SK-N-SH (cell line): ENCODE data around the gene TNRC6B. TPM values are rescaled to one million over a fixed set of nuclear protein-coding genes. Genes with fewer than 3 reads are reported as not detected.
A peak's percentile ranks its signal among the peaks of the same experiment; 100 is the strongest.

Source experiments
- CTCF ChIA-PET: fragments of 300-600, 350-600 bp; formaldehyde crosslinking; extraction: SDS; loops from one replicate; lab custom pipeline; 2021; lab: Yijun Ruan, JAX
- POLR2A ChIA-PET: fragments of 350-600 bp; sonication (Branson Sonifier 250); formaldehyde crosslinking; extraction: SDS; loops from one replicate; lab custom pipeline; 2020; ENCODE audit warnings: antibody characterized with exemption, inconsistent platforms; lab: Yijun Ruan, JAX
- DNase-seq: peaks from one replicate; pipeline ENCODE4 v3.0.0; 2012
- H2AFZ ChIP-seq: fragments of 200-600 bp; sonication (generic); 2 replicates; pipeline ENCODE4 v1.8.1; 2016; ENCODE audit warnings: antibody characterized with exemption, mild to moderate bottlenecking, low read depth
- H3F3A ChIP-seq: fragments of 200-600 bp; sonication (generic); replicated peaks from 2 replicates; pipeline ENCODE3; 2016; ENCODE audit warnings: antibody characterized with exemption, mild to moderate bottlenecking; ENCODE audit not compliant: insufficient read depth
- H3K27ac ChIP-seq, 2 experiments: fragments of 200-500 bp in 1 of 2; fragments of 200-600 bp in 1 of 2; sonication (Bioruptor generic) in 1 of 2; sonication (generic), shearing (Covaris generic) in 1 of 2; 2 replicates each; pipeline versions ENCODE4 v1.5.1 to v1.6.1; 2014 to 2016; ENCODE audit warnings: low read depth in 2 of 2, inconsistent platforms in 1 of 2, low read length in 1 of 2, mild to moderate bottlenecking in 1 of 2, mixed read lengths in 1 of 2
- H3K27me3 ChIP-seq: fragments of 200-600 bp; sonication (generic), shearing (Covaris generic); 2 replicates; pipeline ENCODE4 v1.6.1; 2016; ENCODE audit warnings: mixed run types; ENCODE audit not compliant: insufficient read depth
- H3K36me3 ChIP-seq, 2 experiments: fragments of 200-500 bp in 1 of 2; fragments of 200-600 bp in 1 of 2; sonication (Bioruptor generic) in 1 of 2; sonication (generic) in 1 of 2; replicated peaks in 1 of 2; 2 replicates each; pipeline versions ENCODE3 to v1.5.1; 2014 to 2016; ENCODE audit warnings: low read length in 1 of 2, mild to moderate bottlenecking in 1 of 2; ENCODE audit not compliant: insufficient read depth in 2 of 2, control insufficient read depth in 1 of 2
- H3K4me1 ChIP-seq, 2 experiments: fragments of 200-500 bp in 1 of 2; fragments of 200-600 bp in 1 of 2; sonication (Bioruptor generic) in 1 of 2; sonication (generic), shearing (Covaris generic) in 1 of 2; 2 replicates each; pipeline versions ENCODE4 v1.5.1 to v1.6.1; 2014 to 2016; ENCODE audit warnings: low read depth in 1 of 2, low read length in 1 of 2, mixed run types in 1 of 2; ENCODE audit not compliant: insufficient read depth in 2 of 2, control insufficient read depth in 1 of 2
- H3K4me2 ChIP-seq: fragments of 200-600 bp; sonication (generic), shearing (Covaris generic); 2 replicates; pipeline ENCODE4 v1.6.1; 2017; ENCODE audit warnings: mixed run types
- H3K4me3 ChIP-seq, 2 experiments: fragments of 200-500 bp in 1 of 2; fragments of 200-600 bp in 1 of 2; sonication (Bioruptor generic) in 1 of 2; sonication (generic), shearing (Covaris generic) in 1 of 2; 2 replicates each; pipeline versions ENCODE4 v1.5.1 to v1.8.1; 2014 to 2016; ENCODE audit warnings: low read depth in 2 of 2, inconsistent platforms in 1 of 2, low read length in 1 of 2, mild to moderate bottlenecking in 1 of 2, mixed read lengths in 1 of 2, moderate library complexity in 1 of 2
- H3K79me2 ChIP-seq: fragments of 200-600 bp; sonication (generic); 2 replicates; pipeline ENCODE4 v1.8.1; 2017; ENCODE audit warnings: mild to moderate bottlenecking; ENCODE audit not compliant: insufficient read depth
- H3K9ac ChIP-seq: fragments of 200-600 bp; sonication (generic); 2 replicates; pipeline ENCODE4 v1.6.1; 2017; ENCODE audit warnings: mixed run types
- H3K9me2 ChIP-seq: fragments of 200-600 bp; sonication (generic); 2 replicates; pipeline ENCODE4 v1.6.1; 2017; ENCODE audit warnings: mixed run types
- H3K9me3 ChIP-seq: fragments of 200-600 bp; sonication (generic); 2 replicates; pipeline ENCODE4 v1.6.1; 2017; ENCODE audit warnings: mixed run types, mild to moderate bottlenecking, moderate library complexity
- H4K20me1 ChIP-seq: fragments of 200-600 bp; sonication (generic); 2 replicates; pipeline ENCODE4 v1.6.1; 2017; ENCODE audit warnings: mild to moderate bottlenecking, mixed run types; ENCODE audit not compliant: insufficient read depth
- CHD2 ChIP-seq: fragments of 150-350 bp; IDR thresholded peaks from 2 replicates; pipeline ENCODE4 v1.6.1; 2018; ENCODE audit warnings: low read length; ENCODE audit not compliant: partially characterized antibody
- EP300 ChIP-seq, 2 experiments: IDR thresholded peaks; 2 replicates each; pipeline versions ENCODE4 v1.4.0 to v1.6.1; 2012; ENCODE audit warnings: borderline replicate concordance in 1 of 2, low read depth in 1 of 2, low read length in 1 of 2
- EZH2phosphoT487 ChIP-seq: fragments of 200-600 bp; sonication (generic); IDR thresholded peaks from 2 replicates; pipeline ENCODE4 v1.6.1; 2017; ENCODE audit warnings: low read depth, mixed run types, mild to moderate bottlenecking, antibody characterized with exemption, moderate library complexity, borderline replicate concordance
- FOSL2 ChIP-seq: IDR thresholded peaks from 2 replicates; pipeline ENCODE4 v1.4.0; 2012; ENCODE audit warnings: low read depth, mild to moderate bottlenecking, moderate library complexity, borderline replicate concordance
- JUND ChIP-seq: IDR thresholded peaks from 2 replicates; pipeline ENCODE4 v1.4.0; 2012
- NRF1 ChIP-seq: IDR thresholded peaks from 2 replicates; pipeline ENCODE4 v1.6.1; 2012; ENCODE audit warnings: low read depth, mild to moderate bottlenecking, low read length
- RAD21 ChIP-seq: IDR thresholded peaks from 2 replicates; pipeline ENCODE4 v1.6.1; 2012; ENCODE audit warnings: mild to moderate bottlenecking, low read length
- RFX5 ChIP-seq: IDR thresholded peaks from 2 replicates; pipeline ENCODE4 v1.6.1; 2012; ENCODE audit warnings: mild to moderate bottlenecking, improper control_type of control experiment, low read length
- SIN3A ChIP-seq: IDR thresholded peaks from 2 replicates; pipeline ENCODE4 v1.6.1; 2012; ENCODE audit warnings: low read depth, mild to moderate bottlenecking, low read length, moderate library complexity, borderline replicate concordance
- SMC3 ChIP-seq: IDR thresholded peaks from 2 replicates; pipeline ENCODE4 v1.6.1; 2012; ENCODE audit warnings: low read depth, low read length, improper control_type of control experiment
- TAF1 ChIP-seq: IDR thresholded peaks from 2 replicates; pipeline ENCODE4 v1.6.1; 2012; ENCODE audit warnings: low read depth, mild to moderate bottlenecking, low read length, moderate library complexity, borderline replicate concordance
- WGBS: methylation state at CpG from one replicate; pipeline ENCODE4 v1.1.6; 2017; ENCODE audit warnings: low lambda C conversion rate; 5-methylcytosine and 5-hydroxymethylcytosine counted together
- polyA plus RNA-seq, 3 experiments: library from polyadenylated mRNA; depleted of rRNA; stranded (reverse); fragments of >200 nt; gene quantifications; 2 replicates each; pipeline ENCODE4 v1.2.3, GENCODE V29; 2012
- TF ChIP-seq, protein P1 (sequence below): IDR thresholded peaks from 2 replicates; pipeline ENCODE4; 2012

TNRC6B gene
- polyA plus RNA-seq, 1 of the 3 experiments (the other 2 are of a cell fraction): 1.2 TPM

DNA sequence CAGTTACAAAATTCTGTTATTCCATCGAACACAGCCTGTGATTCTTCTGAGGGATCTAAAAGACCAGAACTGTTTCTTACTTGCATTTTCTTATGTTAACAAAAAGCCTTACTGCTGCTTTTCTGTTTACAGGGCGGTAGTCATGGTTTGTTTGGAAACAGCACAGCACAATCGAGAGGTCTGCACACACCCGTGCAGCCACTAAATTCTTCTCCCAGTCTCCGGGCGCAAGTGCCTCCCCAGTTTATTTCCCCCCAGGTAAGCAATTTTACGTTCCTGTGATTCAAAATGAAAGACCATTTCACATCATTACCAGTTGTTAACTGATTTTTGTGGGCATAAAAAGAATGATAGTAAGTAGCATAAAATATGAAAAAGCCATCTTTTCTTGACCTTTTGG lies 107.8 kb downstream of the TNRC6B start:
- Histone ChIP-seq H3K4me1 (peaks cover 0 to 5% of the 10 kb centered on the region in 2 experiments; a peak in 1 of 4 replicates), H3K36me3 (peaks cover 7 to 27% of the 10 kb centered on the region in 2 experiments), H4K20me1 (no peaks in the 10 kb centered on the region), H3K9ac (no peak overlapping the region), H3K79me2 (no peaks in the 10 kb centered on the region), H3F3A (no peaks in the 10 kb centered on the region), H3K27ac (no peak overlapping the region), H3K4me3 (no peak overlapping the region), H3K27me3 (no peaks in the 10 kb centered on the region), H3K9me3 (no peaks in the 10 kb centered on the region), H2AFZ (no peak overlapping the region), H3K4me2 (no peak overlapping the region), H3K9me2 (no peaks in the 10 kb centered on the region)
- ChIA-PET POLR2A (no interaction called here), CTCF (no interaction called here)
- 99% methylated on average over 7 of the region's 7 CpGs for WGBS
- DNase-seq: no peak
- TF ChIP-seq JUND (no peak), TAF1 (no peak), RAD21 (no peak), FOSL2 (no peak), NRF1 (no peak)

DNA sequence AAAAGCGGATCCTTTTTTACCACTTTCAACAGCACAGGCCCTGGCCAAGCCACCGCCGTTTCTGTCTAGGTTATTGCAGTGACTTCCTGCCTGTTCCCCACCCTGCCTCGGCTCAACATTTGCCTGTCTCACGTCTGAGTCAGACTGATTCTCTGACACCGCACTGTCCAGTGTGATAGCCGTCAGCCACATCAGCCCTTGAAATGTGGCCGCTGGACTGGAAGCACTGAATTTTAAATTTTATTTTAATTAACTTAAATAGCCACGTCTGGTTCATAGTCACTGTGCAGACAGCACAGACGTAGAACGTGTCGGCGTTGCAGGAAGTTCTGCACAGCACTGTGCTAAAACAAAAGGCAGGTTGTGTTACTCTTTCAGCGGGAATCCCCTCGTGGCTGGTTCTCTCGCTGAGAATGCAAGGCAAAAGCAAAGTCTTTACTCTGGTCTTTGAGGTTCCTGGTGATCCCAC lies 112.3 kb downstream of the TNRC6B start:
- CTCF ChIA-PET: no interaction called here
- peak overlapping the region in 1 of 2 experiments; percentile 15; a peak in 2 of 4 replicates for H3K27ac ChIP-seq

DNA sequence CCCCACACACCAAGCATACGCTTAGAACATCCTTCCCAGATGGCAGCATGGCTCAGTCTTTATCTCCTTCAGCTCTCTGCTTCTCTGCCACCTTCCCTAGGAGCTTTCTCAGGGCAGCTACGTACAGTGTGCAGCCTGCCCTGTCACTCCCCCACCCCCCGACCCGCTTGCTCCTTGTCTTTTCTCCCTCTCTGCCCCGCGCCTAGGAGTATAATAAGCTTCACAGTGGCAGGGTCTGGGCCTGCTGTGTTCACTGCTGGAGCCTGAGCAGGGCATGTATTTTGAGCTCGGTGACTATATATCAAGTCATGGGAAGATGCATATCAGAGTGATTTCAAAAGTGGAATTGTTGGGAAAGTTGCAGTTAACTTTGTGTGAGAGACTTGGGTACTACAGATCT lies 112.8 kb downstream of the TNRC6B start:
- no peak for DNase-seq
- Histone ChIP-seq H3K4me1 (peaks cover 0 to 5% of the 10 kb centered on the region in 2 experiments; a peak in 1 of 4 replicates), H3F3A (no peaks in the 10 kb centered on the region), H3K4me3 (no peak overlapping the region), H3K4me2 (no peak overlapping the region), H3K27ac (0 out of 4 replicates have a peak overlapping the region, but pooled peaks of 1 of the 2 experiments have one; percentile 15), H3K79me2 (no peaks in the 10 kb centered on the region), H3K27me3 (no peaks in the 10 kb centered on the region), H3K36me3 (peaks cover 0 to 14% of the 10 kb centered on the region in 2 experiments), H3K9me2 (no peaks in the 10 kb centered on the region), H3K9me3 (no peaks in the 10 kb centered on the region), H4K20me1 (no peaks in the 10 kb centered on the region), H3K9ac (no peak overlapping the region), H2AFZ (no peak overlapping the region)
- CTCF ChIA-PET: no interaction called here
- POLR2A ChIA-PET: interaction anchor here (0.6 kb wide), 1 partner anchor 661 kb away, joined by 3 read pairs; no protein-coding TSS in a partner anchor
- 91% methylated on average over 6 of the region's 7 CpGs for WGBS
- TF ChIP-seq EZH2phosphoT487 (no peak), TAF1 (no peak)

More for the DNA sequence above, 112.3 kb downstream of the TNRC6B start:
- TF ChIP-seq CHD2 (no peak), JUND (no peak), RFX5 (no peak), EP300 (IDR thresholded peaks at IDR 0.05; ENCODE audit: borderline replicate concordance in 1 of 2, low read depth in 1 of 2, low read length in 1 of 2) (no peak), SMC3 (no peak), SIN3A (no peak)
- TF ChIP-seq, protein P1, sequence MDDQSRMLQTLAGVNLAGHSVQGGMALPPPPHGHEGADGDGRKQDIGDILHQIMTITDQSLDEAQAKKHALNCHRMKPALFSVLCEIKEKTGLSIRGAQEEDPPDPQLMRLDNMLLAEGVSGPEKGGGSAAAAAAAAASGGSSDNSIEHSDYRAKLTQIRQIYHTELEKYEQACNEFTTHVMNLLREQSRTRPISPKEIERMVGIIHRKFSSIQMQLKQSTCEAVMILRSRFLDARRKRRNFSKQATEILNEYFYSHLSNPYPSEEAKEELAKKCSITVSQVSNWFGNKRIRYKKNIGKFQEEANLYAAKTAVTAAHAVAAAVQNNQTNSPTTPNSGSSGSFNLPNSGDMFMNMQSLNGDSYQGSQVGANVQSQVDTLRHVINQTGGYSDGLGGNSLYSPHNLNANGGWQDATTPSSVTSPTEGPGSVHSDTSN: peak; percentile 48; the same call in 1 of the 2 replicates
- Histone ChIP-seq H3K9me2 (no peaks in the 10 kb centered on the region), H4K20me1 (no peaks in the 10 kb centered on the region), H3K4me3 (no peak overlapping the region), H3K4me1 (peaks cover 0 to 5% of the 10 kb centered on the region in 2 experiments; a peak in 1 of 4 replicates), H3K4me2 (no peak overlapping the region), H3K79me2 (no peaks in the 10 kb centered on the region), H3K9me3 (no peaks in the 10 kb centered on the region), H3K9ac (no peak overlapping the region), H3K27me3 (no peaks in the 10 kb centered on the region), H3F3A (no peaks in the 10 kb centered on the region), H2AFZ (no peak overlapping the region), H3K36me3 (peaks cover 0 to 19% of the 10 kb centered on the region in 2 experiments)
- POLR2A ChIA-PET: no interaction called here
- 48% methylated on average over 14 of the region's 16 CpGs for WGBS
- no peak for DNase-seq
